Adrenal gland (tissue), 5 donors: ENCODE measurements around the gene KCNA3.

ENCODE experiments used
- CTCF ChIP-seq, 6 experiments: fragments of 450-650 bp in 4 of 6; fragments of 200-600 bp in 2 of 6; sonication (generic) in 1 of 6; IDR thresholded peaks; 1 replicate in 5 of 6; 2 replicates in 1 of 6; pipeline versions ENCODE4 v1.5.1 to v1.8.0; 2016 to 2021; ENCODE audit warnings: antibody characterized with exemption in 6 of 6, mild to moderate bottlenecking in 2 of 6, moderate library complexity in 1 of 6
- POLR2A ChIP-seq, 2 donors: fragments of 450-650 bp; IDR thresholded peaks; one replicate each; pipeline ENCODE4 v1.6.1; 2017; ENCODE audit warnings: antibody characterized with exemption in 2 of 2, mild to moderate bottlenecking in 2 of 2, moderate library complexity in 1 of 2
- donor health status: DM: no; HTN: no; CAD: no.

- TF ChIP-seq CTCF (IDR thresholded peaks at IDR 0.05) (no peak), POLR2A (IDR thresholded peaks at IDR 0.05) (no peak)
These were observed 2.8 kb upstream of the KCNA3 start for GRCh38 chr1:110677526-110677925.
